Measurements from ENCODE around the gene WWC1. TPM values are rescaled to one million over a fixed set of nuclear protein-coding genes. Genes with fewer than 3 reads are reported as not detected.

The WWC1 gene
- total RNA-seq, 1 donor from 2014 or later: 48.6 TPM

DNA sequence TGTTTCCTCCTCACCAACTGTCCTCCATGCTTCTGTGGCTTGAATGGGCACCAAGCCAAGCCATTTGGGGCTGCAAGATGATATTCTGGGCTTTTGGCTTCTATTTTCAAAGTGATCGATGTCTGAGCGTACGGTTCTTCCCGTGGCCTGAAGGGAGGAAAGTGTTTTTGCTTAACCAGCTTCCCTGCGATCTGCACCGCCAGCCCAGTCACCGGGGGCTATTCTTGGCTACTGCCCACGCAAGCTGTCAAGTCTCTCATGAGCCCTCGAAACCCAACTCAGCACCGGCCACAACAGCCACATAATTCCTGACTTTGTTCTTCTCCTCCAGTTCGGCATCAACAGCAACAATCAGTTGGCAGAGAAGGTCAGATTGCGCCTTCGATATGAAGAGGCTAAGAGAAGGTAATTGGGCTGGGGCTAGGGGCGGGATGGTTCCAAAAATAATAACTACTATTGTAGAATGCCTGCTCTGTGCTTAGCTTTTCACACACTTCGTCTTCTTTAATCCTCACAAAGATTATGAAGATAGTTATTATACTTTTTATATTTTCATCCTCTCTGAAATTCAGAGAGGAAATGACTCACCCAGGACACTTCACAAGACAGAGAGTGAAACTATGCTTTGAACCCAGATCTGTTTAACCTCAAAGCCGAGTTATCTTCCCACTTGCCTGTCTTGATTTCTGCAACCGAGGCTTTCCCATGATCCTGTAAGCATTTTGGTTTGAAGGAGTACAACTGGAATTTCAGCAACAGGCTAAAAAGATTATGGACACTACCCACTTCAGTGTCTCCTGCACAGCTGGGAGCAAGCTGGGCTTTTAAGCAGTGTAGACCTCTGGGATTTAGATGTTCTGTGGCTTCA lies 118.4 kb downstream of the WWC1 start:
- peak overlapping the region; percentile 47 for H3K4me3 ChIP-seq (ENCODE audit: insufficient read depth, low read depth, low read length)
- peak overlapping the region; percentile 48 for H3K4me3 Mint-ChIP-seq (ENCODE audit: unreplicated experiment)
- H2AFZ ChIP-seq (ENCODE audit: low read depth, low read length): peak overlapping the region; percentile 31
- H3K9me3 Mint-ChIP-seq (ENCODE audit: unreplicated experiment): no peaks in the 10 kb centered on the region
- peak; percentile 90 for DNase-seq (ENCODE audit: low read depth)
- H3K4me2 ChIP-seq (ENCODE audit: low read length): peak overlapping the region; percentile 81
- peaks cover 62% of the 10 kb centered on the region for H3K4me1 Mint-ChIP-seq (ENCODE audit: low read depth, unreplicated experiment)
- peaks cover 18% of the 10 kb centered on the region for H3K36me3 Mint-ChIP-seq (ENCODE audit: low read depth, unreplicated experiment)
- H3K27ac Mint-ChIP-seq (ENCODE audit: unreplicated experiment): peak overlapping the region; percentile 87
- no peak for TF ChIP-seq EZH2 (IDR thresholded peaks at IDR 0.05; ENCODE audit: insufficient read depth, low read length)
- no peak for TF ChIP-seq CTCF (IDR thresholded peaks at IDR 0.05; ENCODE audit: insufficient read depth, low read depth, low read length)
- peaks cover 37% of the 10 kb centered on the region for H3K4me1 ChIP-seq (ENCODE audit: insufficient read depth, low read length)
- no peaks in the 10 kb centered on the region for H3K36me3 ChIP-seq (ENCODE audit: insufficient read depth, low read length)
- H4K20me1 ChIP-seq (ENCODE audit: insufficient read depth, low read length): peaks cover 3% of the 10 kb centered on the region
- H3K79me2 ChIP-seq (ENCODE audit: insufficient read depth, low read length): no peaks in the 10 kb centered on the region
- H3K9me3 ChIP-seq (ENCODE audit: insufficient read depth, low read depth, low read length): no peaks in the 10 kb centered on the region
- H3K27ac ChIP-seq (ENCODE audit: low read depth, low read length): peak overlapping the region; percentile 61
- H3K27me3 ChIP-seq (ENCODE audit: insufficient read depth, low read length): no peaks in the 10 kb centered on the region
- H3K27me3 Mint-ChIP-seq (ENCODE audit: low read depth, unreplicated experiment): no peaks in the 10 kb centered on the region
- H3K9ac ChIP-seq (ENCODE audit: low read length): peak overlapping the region; percentile 65
- peak; percentile 69 for FAIRE-seq

- FAIRE-seq: no peak
- Histone ChIP-seq H3K27ac (ENCODE audit: low read depth, low read length) (no peak overlapping the region), H3K36me3 (ENCODE audit: insufficient read depth, low read length) (no peaks in the 10 kb centered on the region), H4K20me1 (ENCODE audit: insufficient read depth, low read length) (no peaks in the 10 kb centered on the region), H3K79me2 (ENCODE audit: insufficient read depth, low read length) (no peaks in the 10 kb centered on the region), H3K4me2 (ENCODE audit: low read length) (no peak overlapping the region), H3K4me1 (ENCODE audit: insufficient read depth, low read length) (peaks cover 30% of the 10 kb centered on the region), H2AFZ (ENCODE audit: low read depth, low read length) (no peak overlapping the region), H3K9ac (ENCODE audit: low read length) (no peak overlapping the region), H3K27me3 (ENCODE audit: insufficient read depth, low read length) (no peaks in the 10 kb centered on the region), H3K9me3 (ENCODE audit: insufficient read depth, low read depth, low read length) (no peaks in the 10 kb centered on the region), H3K4me3 (ENCODE audit: insufficient read depth, low read depth, low read length) (no peak overlapping the region)
- Mint-ChIP-seq H3K4me3 (ENCODE audit: unreplicated experiment) (no peak overlapping the region), H3K36me3 (ENCODE audit: low read depth, unreplicated experiment) (peaks cover 20% of the 10 kb centered on the region), H3K4me1 (ENCODE audit: low read depth, unreplicated experiment) (peaks cover 57% of the 10 kb centered on the region), H3K27ac (ENCODE audit: unreplicated experiment) (peak overlapping the region; percentile 75), H3K9me3 (ENCODE audit: unreplicated experiment) (no peaks in the 10 kb centered on the region), H3K27me3 (ENCODE audit: low read depth, unreplicated experiment) (no peaks in the 10 kb centered on the region)
- DNase-seq (ENCODE audit: low read depth): no peak
- TF ChIP-seq CTCF (IDR thresholded peaks at IDR 0.05; ENCODE audit: insufficient read depth, low read depth, low read length) (no peak), EZH2 (IDR thresholded peaks at IDR 0.05; ENCODE audit: insufficient read depth, low read length) (no peak)
These were observed 120.4 kb downstream of the WWC1 start for GRCh38 chr5:168411871-168412270.

DNA sequence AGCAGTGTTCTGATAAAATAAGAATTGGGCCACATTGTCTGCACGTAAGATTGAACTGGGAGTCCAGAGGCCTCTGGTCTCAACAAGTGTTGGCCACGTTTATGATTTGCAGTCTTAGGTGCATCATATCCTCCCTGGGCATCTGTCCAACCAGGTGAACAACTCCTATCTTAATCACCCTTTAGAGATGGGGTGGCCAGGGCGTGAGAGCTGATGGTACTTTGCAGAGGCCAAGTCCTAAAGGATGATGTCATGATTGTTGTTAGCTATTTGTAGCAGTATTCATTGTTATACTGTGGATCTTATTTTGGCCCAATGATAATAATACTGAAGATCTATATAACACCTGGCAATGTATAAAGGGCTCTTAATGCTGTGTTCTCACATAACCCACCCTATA lies 121.6 kb downstream of the WWC1 start:
- H3K27ac Mint-ChIP-seq (ENCODE audit: unreplicated experiment): no peak overlapping the region
- H3K27me3 ChIP-seq (ENCODE audit: insufficient read depth, low read length): no peaks in the 10 kb centered on the region
- no peak overlapping the region for H2AFZ ChIP-seq (ENCODE audit: low read depth, low read length)
- no peak overlapping the region for H3K27ac ChIP-seq (ENCODE audit: low read depth, low read length)
- no peaks in the 10 kb centered on the region for H3K9me3 Mint-ChIP-seq (ENCODE audit: unreplicated experiment)
- TF ChIP-seq CTCF (IDR thresholded peaks at IDR 0.05; ENCODE audit: insufficient read depth, low read depth, low read length) (no peak), EZH2 (IDR thresholded peaks at IDR 0.05; ENCODE audit: insufficient read depth, low read length) (no peak)
- peaks cover 54% of the 10 kb centered on the region for H3K4me1 Mint-ChIP-seq (ENCODE audit: low read depth, unreplicated experiment)
- no peaks in the 10 kb centered on the region for H3K79me2 ChIP-seq (ENCODE audit: insufficient read depth, low read length)
- peaks cover 22% of the 10 kb centered on the region for H3K36me3 Mint-ChIP-seq (ENCODE audit: low read depth, unreplicated experiment)
- DNase-seq (ENCODE audit: low read depth): no peak
- H3K9me3 ChIP-seq (ENCODE audit: insufficient read depth, low read depth, low read length): no peaks in the 10 kb centered on the region
- no peak overlapping the region for H3K9ac ChIP-seq (ENCODE audit: low read length)
- H3K4me1 ChIP-seq (ENCODE audit: insufficient read depth, low read length): peaks cover 26% of the 10 kb centered on the region
- H3K27me3 Mint-ChIP-seq (ENCODE audit: low read depth, unreplicated experiment): no peaks in the 10 kb centered on the region
- no peak for FAIRE-seq
- H3K36me3 ChIP-seq (ENCODE audit: insufficient read depth, low read length): no peaks in the 10 kb centered on the region
- no peak overlapping the region for H3K4me3 Mint-ChIP-seq (ENCODE audit: unreplicated experiment)
- no peak overlapping the region for H3K4me2 ChIP-seq (ENCODE audit: low read length)
- no peak overlapping the region for H3K4me3 ChIP-seq (ENCODE audit: insufficient read depth, low read depth, low read length)
- H4K20me1 ChIP-seq (ENCODE audit: insufficient read depth, low read length): no peaks in the 10 kb centered on the region
